DOHH2 (cell line): ENCODE data around the gene KCNJ3.

ENCODE experiments used
- CTCF ChIP-seq: fragments of 200-600 bp; sonication (generic); IDR thresholded peaks from one replicate; pipeline ENCODE4 v1.5.1; 2014; ENCODE audit warnings: antibody characterized with exemption, mild to moderate bottlenecking, low read depth, low read length; ENCODE audit not compliant: poor library complexity, severe bottlenecking
- EZH2phosphoT487 ChIP-seq: fragments of 200-600 bp; sonication (generic); IDR thresholded peaks from 2 replicates; pipeline ENCODE4 v1.6.1; 2017; ENCODE audit warnings: borderline replicate concordance, mild to moderate bottlenecking, antibody characterized with exemption, low read length, moderate library complexity, mixed read lengths

GRCh38 chr2:154827286-154827685, 128.8 kb downstream of the KCNJ3 start:
- TF ChIP-seq CTCF (no peak), EZH2phosphoT487 (no peak)
